H1 (cell line): Measurements from ENCODE around the gene NCOA1. TPM values are rescaled to one million over a fixed set of nuclear protein-coding genes. Genes with fewer than 3 reads are reported as not detected.

Source experiments
- CTCF ChIA-PET: fragments of 300-600 bp; sonication (Branson Sonifier 250); formaldehyde crosslinking; loops from one replicate; lab custom pipeline; 2021; ENCODE audit not compliant: partially characterized antibody; lab: Charles Lee
- POLR2A ChIA-PET: fragments of 300-600 bp; sonication (Branson Sonifier 250); formaldehyde crosslinking; loops from one replicate; lab custom pipeline; 2021; ENCODE audit warnings: inconsistent platforms; ENCODE audit not compliant: partially characterized antibody; lab: Charles Lee
- DNase-seq, 2 experiments: peaks; one replicate each; pipeline versions ENCODE4 v3.0.0 to v3.0.0-alpha.2; 2010 to 2022; ENCODE audit warnings: low spot score in 2 of 2, low read depth in 1 of 2, mixed read lengths in 1 of 2
- FAIRE-seq: peaks from 2 replicates; lab custom pipeline; 2011; peaks lifted over from hg19 to GRCh38; lab: Jason Lieb, UNC
- H2AFZ ChIP-seq: 2 replicates; pipeline ENCODE4 v1.8.1; 2012; ENCODE audit warnings: low read length, inconsistent platforms
- H2AK5ac ChIP-seq: 2 replicates; pipeline ENCODE4 v1.6.1; 2013; ENCODE audit warnings: low read depth, low read length
- H2BK120ac ChIP-seq: replicated peaks from 2 replicates; pipeline ENCODE3; 2013; ENCODE audit warnings: low read depth, low read length, inconsistent platforms
- H2BK12ac ChIP-seq: 2 replicates; pipeline ENCODE4 v1.6.1; 2013; ENCODE audit warnings: low read depth, low read length
- H2BK15ac ChIP-seq: 2 replicates; pipeline ENCODE4 v1.6.1; 2013; ENCODE audit warnings: low read length
- H2BK20ac ChIP-seq: 2 replicates; pipeline ENCODE4 v1.6.1; 2013; ENCODE audit warnings: low read length
- H2BK5ac ChIP-seq: 2 replicates; pipeline ENCODE4 v1.6.1; 2013; ENCODE audit warnings: low read depth, low read length
- H3K14ac ChIP-seq: 2 replicates; pipeline ENCODE4 v1.6.1; 2013; ENCODE audit warnings: inconsistent platforms; ENCODE audit not compliant: insufficient read length
- H3K18ac ChIP-seq: 2 replicates; pipeline ENCODE4 v1.6.1; 2013; ENCODE audit warnings: low read length; ENCODE audit errors: extremely low read depth
- H3K23ac ChIP-seq: 2 replicates; pipeline ENCODE4 v1.6.1; 2013; ENCODE audit warnings: inconsistent platforms; ENCODE audit not compliant: insufficient read length
- H3K23me2 ChIP-seq: 2 replicates; pipeline ENCODE4 v1.6.1; 2013; ENCODE audit warnings: low read depth, low read length
- H3K27ac ChIP-seq: 2 replicates; pipeline ENCODE4 v1.6.1; 2011; ENCODE audit warnings: low read depth, low read length, inconsistent platforms
- H3K27me3 ChIP-seq, 4 experiments: replicated peaks in 1 of 4; 1 replicate in 1 of 4; 2 replicates in 3 of 4; pipeline versions ENCODE4 v1.6.1 to v1.8.1; 2011 to 2013; ENCODE audit warnings: low read length in 3 of 4, mild to moderate bottlenecking in 3 of 4, inconsistent platforms in 2 of 4, mixed read lengths in 2 of 4, moderate library complexity in 1 of 4; ENCODE audit not compliant: control insufficient read depth in 3 of 4, insufficient read depth in 3 of 4; ENCODE audit errors: extremely low read depth in 1 of 4
- H3K36me3 ChIP-seq, 4 experiments: 2 replicates each; pipeline versions ENCODE4 v1.6.1 to v1.8.1; 2011 to 2013; ENCODE audit warnings: mild to moderate bottlenecking in 4 of 4, low read length in 3 of 4, moderate library complexity in 2 of 4, control low read depth in 1 of 4, inconsistent platforms in 1 of 4; ENCODE audit not compliant: insufficient read depth in 4 of 4, control insufficient read depth in 2 of 4
- H3K4ac ChIP-seq: replicated peaks from 2 replicates; pipeline ENCODE3; 2013; ENCODE audit warnings: low read length, low read depth, mixed read lengths, inconsistent platforms; ENCODE audit not compliant: insufficient read length
- H3K4me1 ChIP-seq, 4 experiments: replicated peaks in 1 of 4; 1 replicate in 1 of 4; 2 replicates in 3 of 4; pipeline versions ENCODE4 v1.6.1 to v1.8.1; 2011 to 2013; ENCODE audit warnings: low read length in 3 of 4, inconsistent platforms in 2 of 4, mixed read lengths in 1 of 4; ENCODE audit not compliant: insufficient read depth in 4 of 4, control insufficient read depth in 3 of 4
- H3K4me2 ChIP-seq, 2 experiments: 2 replicates each; pipeline versions ENCODE4 v1.6.1 to v1.8.1; 2011 to 2013; ENCODE audit warnings: low read depth in 2 of 2, low read length in 2 of 2, control low read depth in 1 of 2, inconsistent platforms in 1 of 2, mild to moderate bottlenecking in 1 of 2; ENCODE audit not compliant: insufficient read depth in 1 of 2
- H3K4me3 ChIP-seq, 4 experiments: fragments of 200-600, 300-600 bp in 1 of 4; sonication (generic), shearing (Covaris generic), sonication (Bioruptor Twin) in 1 of 4; 2 replicates each; pipeline versions ENCODE4 v1.5.1 to v1.8.1; 2011 to 2016; ENCODE audit warnings: low read length in 4 of 4, low read depth in 3 of 4, control low read depth in 2 of 4, inconsistent platforms in 2 of 4, mild to moderate bottlenecking in 2 of 4, mixed read lengths in 1 of 4, moderate library complexity in 1 of 4; ENCODE audit not compliant: insufficient read depth in 2 of 4; ENCODE audit errors: extremely low read depth in 1 of 4
- H3K56ac ChIP-seq: replicated peaks from 2 replicates; pipeline ENCODE3; 2013; ENCODE audit warnings: low read depth, mild to moderate bottlenecking, mixed read lengths, low read length, inconsistent platforms; ENCODE audit not compliant: insufficient read length
- H3K79me1 ChIP-seq: 2 replicates; pipeline ENCODE4 v1.6.1; 2013; ENCODE audit warnings: low read depth, low read length, control low read depth
- H3K79me2 ChIP-seq, 2 experiments: 2 replicates each; pipeline versions ENCODE4 v1.6.1 to v1.8.1; 2012 to 2013; ENCODE audit warnings: low read length in 2 of 2, mild to moderate bottlenecking in 2 of 2, inconsistent platforms in 1 of 2; ENCODE audit not compliant: insufficient read depth in 2 of 2, control insufficient read depth in 1 of 2
- H3K9ac ChIP-seq, 4 experiments: replicated peaks in 1 of 4; 1 replicate in 1 of 4; 2 replicates in 3 of 4; pipeline versions ENCODE4 v1.6.1 to v1.8.1; 2011 to 2013; ENCODE audit warnings: low read depth in 3 of 4, low read length in 3 of 4, control low read depth in 2 of 4, mild to moderate bottlenecking in 2 of 4, moderate library complexity in 2 of 4, inconsistent platforms in 1 of 4; ENCODE audit errors: extremely low read depth in 1 of 4
- H3K9me3 ChIP-seq, 2 experiments: 2 replicates each; pipeline versions ENCODE4 v1.6.1 to v1.8.1; 2012 to 2013; ENCODE audit warnings: mild to moderate bottlenecking in 2 of 2, moderate library complexity in 2 of 2, control low read depth in 1 of 2, inconsistent platforms in 1 of 2, low read depth in 1 of 2, low read length in 1 of 2, mixed read lengths in 1 of 2; ENCODE audit not compliant: insufficient read depth in 2 of 2
- H4K20me1 ChIP-seq, 2 experiments: replicated peaks in 1 of 2; 2 replicates each; pipeline versions ENCODE3 to v1.8.1; 2011 to 2013; ENCODE audit warnings: inconsistent platforms in 2 of 2, low read length in 2 of 2, mild to moderate bottlenecking in 1 of 2; ENCODE audit not compliant: insufficient read depth in 2 of 2, control insufficient read depth in 1 of 2
- H4K5ac ChIP-seq: 2 replicates; pipeline ENCODE4 v1.6.1; 2013; ENCODE audit warnings: low read length, low read depth, mixed read lengths, inconsistent platforms; ENCODE audit not compliant: insufficient read length
- H4K8ac ChIP-seq: 2 replicates; pipeline ENCODE4 v1.8.0; 2013; ENCODE audit warnings: mild to moderate bottlenecking, moderate library complexity, low read length, inconsistent platforms; ENCODE audit not compliant: insufficient read depth; ENCODE audit errors: extremely low read depth
- H4K91ac ChIP-seq: replicated peaks from 2 replicates; pipeline ENCODE3; 2013; ENCODE audit warnings: low read length, mixed read lengths, inconsistent platforms; ENCODE audit not compliant: insufficient read length
- POLR2A ChIP-seq, 2 experiments: IDR thresholded peaks; 1 replicate in 1 of 2; 2 replicates in 1 of 2; pipeline ENCODE4 v1.6.1; 2011; ENCODE audit warnings: low read depth in 2 of 2, low read length in 2 of 2, mild to moderate bottlenecking in 2 of 2; ENCODE audit errors: control extremely low read depth in 1 of 2
- POLR2AphosphoS5 ChIP-seq: IDR thresholded peaks from 2 replicates; pipeline ENCODE4 v1.6.1; 2011; ENCODE audit warnings: low read depth, low read length
- TAF7 ChIP-seq: optimal IDR thresholded peaks from 2 replicates; pipeline ENCODE3; 2011; ENCODE audit warnings: low read depth, mild to moderate bottlenecking, inconsistent platforms, low read length, moderate library complexity, borderline replicate concordance
- YY1 ChIP-seq: IDR thresholded peaks from 2 replicates; pipeline ENCODE4 v1.6.1; 2011; ENCODE audit warnings: low read depth, mild to moderate bottlenecking, low read length
- WGBS, 2 experiments: shearing (Covaris generic) in 1 of 2; methylation state at CpG; one replicate each; pipeline versions ENCODE4 v1.1.6 to v1.1.7; 2013 to 2015; ENCODE audit warnings: low lambda C conversion rate in 2 of 2, mixed read lengths in 2 of 2, inconsistent platforms in 1 of 2, low coverage in 1 of 2, missing lambda C conversion rate in 1 of 2; ENCODE audit not compliant: insufficient replicate concordance in 2 of 2, insufficient coverage in 1 of 2, insufficient read length in 1 of 2; ENCODE audit errors: extremely low coverage in 1 of 2, missing lambda C conversion rate in 1 of 2; 5-methylcytosine and 5-hydroxymethylcytosine counted together
- polyA plus RNA-seq, 7 experiments: library from polyadenylated mRNA; depleted of rRNA in 3 of 7; stranded (reverse) in 5 of 7; unstranded in 2 of 7; fragments of >200 nt in 5 of 7; fragments of 200-250 nt in 2 of 7; gene quantifications; 1 replicate in 5 of 7; 2 replicates in 1 of 7; 4 replicates in 1 of 7; pipeline versions ENCODE4 v1.2.1 to v1.2.3, GENCODE V29; 2011 to 2013; ENCODE audit warnings: missing spikeins in 2 of 7, mixed read lengths in 2 of 7
- total RNA-seq: library from RNA; stranded (reverse); fragmentation: NEBNext Ultra II Directional; extraction: Animal tissue kit (Norgen Biotek cat#: 25700); gene quantifications from 2 replicates; pipeline ENCODE4 v1.2.1, GENCODE V29; 2021

Gene NCOA1
- total and polyA plus RNA-seq, 2 of the 8 experiments (the other 6 are each of a cell fraction or from before 2014, with no cell fraction given): 12.8 to 17.9 TPM

GRCh38 chr2:24819442-24820174 is 328.6 kb downstream of the NCOA1 start:
- H3K27ac ChIP-seq: no peak overlapping the region
- ChIA-PET CTCF (interaction anchor here (0.6 to 3.8 kb wide), 9 partner anchors 8 to 411 kb away, joined by 3 to 24 read pairs (median 4); partner anchors contain the start of genes CENPO and PTRHD1), POLR2A (interaction anchor here (0.6 to 1.7 kb wide), 4 partner anchors 8 to 227 kb away, joined by 3 to 4 read pairs (median 3); no protein-coding TSS in a partner anchor)
- H2AFZ ChIP-seq: no peak overlapping the region
- H3K18ac ChIP-seq: no peak overlapping the region
- H3K4me1 ChIP-seq: peaks cover 15 to 25% (median 20%) of the 10 kb centered on the region in 4 experiments
- no peak overlapping the region for H3K14ac ChIP-seq
- H3K79me2 ChIP-seq: peaks cover 0 to 6% of the 10 kb centered on the region in 2 experiments; a peak in 3 of 4 replicates
- 87% methylated on average over 17 of the region's 21 CpGs; no CpG with 5 or more reads in 1 of the 2 experiments for WGBS, 2 experiments
- no peak overlapping the region for H2AK5ac ChIP-seq
- H3K79me1 ChIP-seq: peaks cover 3% of the 10 kb centered on the region; the same call in 1 of the 2 replicates
- H4K5ac ChIP-seq: no peak overlapping the region
- no peak overlapping the region for H2BK120ac ChIP-seq
- FAIRE-seq (no peak), DNase-seq (peak in 1 of 2 experiments; percentile 44)
- no peaks in the 10 kb centered on the region for H3K9me3 ChIP-seq
- H3K4me2 ChIP-seq: no peak overlapping the region
- H2BK15ac ChIP-seq: no peak overlapping the region
- no peak overlapping the region; the same call in 1 of the 2 replicates for H2BK5ac ChIP-seq
- no peak overlapping the region for H2BK12ac ChIP-seq
- H4K91ac ChIP-seq: no peak overlapping the region
- H3K27me3 ChIP-seq: no peaks in the 10 kb centered on the region
- H2BK20ac ChIP-seq: no peak overlapping the region
- H3K9ac ChIP-seq: no peak overlapping the region
- H3K23me2 ChIP-seq: peaks cover 2% of the 10 kb centered on the region; the same call in 1 of the 2 replicates
- no peak overlapping the region for H4K8ac ChIP-seq
- H3K4me3 ChIP-seq: no peak overlapping the region
- no peak overlapping the region for H3K23ac ChIP-seq
- H3K56ac ChIP-seq: no peak overlapping the region
- no peak overlapping the region for H3K4ac ChIP-seq
- H3K36me3 ChIP-seq: peaks cover 25 to 83% (median 62%) of the 10 kb centered on the region in 4 experiments
- H4K20me1 ChIP-seq: peaks cover under 1 to 9% of the 10 kb centered on the region in 2 experiments
- TF ChIP-seq POLR2AphosphoS5: peak; percentile 45; the same call in 1 of the 2 replicates
- no peak for TF ChIP-seq TAF7
- TF ChIP-seq POLR2A (IDR thresholded peaks at IDR 0.05; ENCODE audit: control extremely low read depth in 1 of 2, low read depth in 2 of 2, low read length in 2 of 2): peak in 1 of 2 experiments; percentile 22; a peak in 1 of 3 replicates
- TF ChIP-seq YY1: no peak
